H9 (cell line): Measurements from ENCODE around the gene MGRN1. TPM values are rescaled to one million over a fixed set of nuclear protein-coding genes. Genes with fewer than 3 reads are reported as not detected.

Experiments
- DNase-seq: peaks from one replicate; pipeline ENCODE4 v3.0.0-alpha.2; 2017
- H2AFZ ChIP-seq: one replicate; pipeline ENCODE4 v1.6.1; 2013; ENCODE audit warnings: mild to moderate bottlenecking, low read length, control low read depth, moderate library complexity
- H2AK5ac ChIP-seq: 2 replicates; pipeline ENCODE4 v1.6.1; 2013; ENCODE audit warnings: low read length, control low read depth, mixed read lengths; ENCODE audit not compliant: insufficient read length
- H2BK120ac ChIP-seq: one replicate; pipeline ENCODE4 v1.6.1; 2013; ENCODE audit warnings: low read depth, mild to moderate bottlenecking, low read length, control low read depth, inconsistent platforms; ENCODE audit not compliant: poor library complexity, severe bottlenecking
- H2BK12ac ChIP-seq: 2 replicates; pipeline ENCODE4 v1.6.1; 2013; ENCODE audit warnings: low read length, control low read depth, mixed read lengths, low read depth; ENCODE audit not compliant: insufficient read length
- H2BK15ac ChIP-seq: 2 replicates; pipeline ENCODE4 v1.6.1; 2013; ENCODE audit warnings: low read depth, low read length, control low read depth
- H2BK20ac ChIP-seq: one replicate; pipeline ENCODE4 v1.6.1; 2013; ENCODE audit warnings: low read depth, mild to moderate bottlenecking, low read length, control low read depth, inconsistent platforms; ENCODE audit not compliant: poor library complexity, severe bottlenecking
- H2BK5ac ChIP-seq: 2 replicates; pipeline ENCODE4 v1.6.1; 2013; ENCODE audit warnings: low read length, control low read depth, mixed read lengths; ENCODE audit not compliant: insufficient read length
- H3K14ac ChIP-seq: 2 replicates; pipeline ENCODE4 v1.6.1; 2013; ENCODE audit warnings: low read length, control low read depth; ENCODE audit not compliant: insufficient read depth
- H3K18ac ChIP-seq: 2 replicates; pipeline ENCODE4 v1.6.1; 2013; ENCODE audit warnings: low read depth, mild to moderate bottlenecking, mixed read lengths, low read length, control low read depth; ENCODE audit not compliant: insufficient read length
- H3K23ac ChIP-seq: 2 replicates; pipeline ENCODE4 v1.6.1; 2013; ENCODE audit warnings: low read length, control low read depth, mixed read lengths, low read depth; ENCODE audit not compliant: insufficient read length
- H3K23me2 ChIP-seq: 2 replicates; pipeline ENCODE4 v1.6.1; 2013; ENCODE audit warnings: low read depth, mild to moderate bottlenecking, mixed read lengths, low read length, control low read depth; ENCODE audit not compliant: insufficient read length, poor library complexity, severe bottlenecking
- H3K27ac ChIP-seq: 2 replicates; pipeline ENCODE4 v1.5.1; 2013; ENCODE audit warnings: low read length, control low read depth, mixed read lengths, low read depth; ENCODE audit not compliant: insufficient read length
- H3K27me3 ChIP-seq: 2 replicates; pipeline ENCODE4 v1.6.1; 2013; ENCODE audit warnings: low read length, control low read depth, inconsistent platforms; ENCODE audit not compliant: insufficient read depth
- H3K4ac ChIP-seq: 2 replicates; pipeline ENCODE4 v1.6.1; 2013; ENCODE audit warnings: low read depth, mild to moderate bottlenecking, control low read depth, inconsistent platforms, low read length, moderate library complexity
- H3K4me1 ChIP-seq: 2 replicates; pipeline ENCODE4 v1.6.1; 2013; ENCODE audit warnings: low read length, control low read depth, inconsistent platforms; ENCODE audit not compliant: insufficient read depth
- H3K4me2 ChIP-seq: 2 replicates; pipeline ENCODE4 v1.6.1; 2013; ENCODE audit warnings: low read length, control low read depth, mixed read lengths; ENCODE audit not compliant: insufficient read length, insufficient read depth
- H3K56ac ChIP-seq: 2 replicates; pipeline ENCODE4 v1.6.1; 2013; ENCODE audit warnings: low read depth, mild to moderate bottlenecking, mixed read lengths, low read length, control low read depth; ENCODE audit not compliant: insufficient read length
- H3K79me1 ChIP-seq: 2 replicates; pipeline ENCODE4 v1.6.1; 2013; ENCODE audit warnings: low read depth, mild to moderate bottlenecking, moderate library complexity, low read length, control low read depth, inconsistent platforms; ENCODE audit not compliant: insufficient read depth, poor library complexity, severe bottlenecking
- H3K79me2 ChIP-seq: 2 replicates; pipeline ENCODE4 v1.6.1; 2013; ENCODE audit warnings: low read length, control low read depth, inconsistent platforms; ENCODE audit not compliant: insufficient read depth
- H3K9ac ChIP-seq: 2 replicates; pipeline ENCODE4 v1.6.1; 2013; ENCODE audit warnings: low read length, control low read depth, mixed read lengths; ENCODE audit not compliant: insufficient read length; ENCODE audit errors: extremely low read depth
- H3K9me3 ChIP-seq: one replicate; pipeline ENCODE4 v1.6.1; 2013; ENCODE audit warnings: low read depth, low read length, inconsistent platforms; ENCODE audit not compliant: control insufficient read depth
- H3T11ph ChIP-seq: one replicate; pipeline ENCODE4 v1.6.1; 2013; ENCODE audit warnings: mild to moderate bottlenecking, low read length, control low read depth, inconsistent platforms
- H4K20me1 ChIP-seq: one replicate; pipeline ENCODE4 v1.6.1; 2013; ENCODE audit not compliant: control insufficient read depth, insufficient read length, insufficient read depth
- H4K5ac ChIP-seq: 2 replicates; pipeline ENCODE4 v1.6.1; 2013; ENCODE audit warnings: low read depth, mild to moderate bottlenecking, mixed read lengths, low read length, control low read depth; ENCODE audit not compliant: insufficient read length
- H4K8ac ChIP-seq: replicated peaks from 2 replicates; pipeline ENCODE4 v1.6.1; 2013; ENCODE audit warnings: low read length, control low read depth, mixed read lengths, low read depth; ENCODE audit not compliant: insufficient read length
- H4K91ac ChIP-seq: 2 replicates; pipeline ENCODE4 v1.6.1; 2013; ENCODE audit warnings: low read depth, mild to moderate bottlenecking, moderate library complexity, mixed read lengths, low read length, control low read depth; ENCODE audit not compliant: insufficient read length
- H3K27ac Mint-ChIP-seq, 3 experiments: 2 replicates in 2 of 3; 3 replicates in 1 of 3; pipeline ENCODE4 v1.8.0; 2020 to 2021; ENCODE audit warnings: mixed read lengths in 3 of 3, mild to moderate bottlenecking in 1 of 3, moderate library complexity in 1 of 3
- H3K27me3 Mint-ChIP-seq: 2 replicates; pipeline ENCODE4 v1.8.0; 2021; ENCODE audit warnings: low read depth, mild to moderate bottlenecking, moderate library complexity, mixed read lengths
- H3K36me3 Mint-ChIP-seq, 3 experiments: 2 replicates in 2 of 3; 3 replicates in 1 of 3; pipeline ENCODE4 v1.8.0; 2020 to 2021; ENCODE audit warnings: low read depth in 3 of 3, mixed read lengths in 3 of 3; ENCODE audit not compliant: insufficient read depth in 1 of 3
- H3K4me1 Mint-ChIP-seq, 2 experiments: 2 replicates each; pipeline ENCODE4 v1.8.0; 2020; ENCODE audit warnings: mixed read lengths in 2 of 2
- H3K4me3 Mint-ChIP-seq, 2 experiments: 2 replicates in 1 of 2; 3 replicates in 1 of 2; pipeline ENCODE4 v1.8.0; 2020 to 2021; ENCODE audit warnings: mild to moderate bottlenecking in 2 of 2, mixed read lengths in 2 of 2, moderate library complexity in 1 of 2
- H3K9me3 Mint-ChIP-seq, 2 experiments: 2 replicates in 1 of 2; 3 replicates in 1 of 2; pipeline ENCODE4 v1.8.0; 2020; ENCODE audit warnings: mild to moderate bottlenecking in 2 of 2, mixed read lengths in 2 of 2, moderate library complexity in 1 of 2
- WGBS: extraction: QIAGEN DNeasy Blood & Tissue Kit; methylation state at CpG from one replicate; pipeline ENCODE4 v1.1.7; 2013; ENCODE audit warnings: missing lambda C conversion rate, low lambda C conversion rate, mixed read lengths; ENCODE audit not compliant: insufficient read length; ENCODE audit errors: extremely low coverage; 5-methylcytosine and 5-hydroxymethylcytosine counted together
- total RNA-seq: library from RNA; stranded (reverse); gene quantifications from 2 replicates; pipeline ENCODE4 v1.2.1, GENCODE V29; 2021
- TF ChIP-seq, protein P1 (sequence below): fragments of 200-600 bp; sonication (generic); conservative IDR thresholded peaks from 3 replicates; pipeline ENCODE4 v1.8.0; 2021; ENCODE audit warnings: antibody characterized with exemption, mild to moderate bottlenecking

The MGRN1 gene
- total RNA-seq, 1 experiment from 2014 or later: 91.6 TPM

DNA sequence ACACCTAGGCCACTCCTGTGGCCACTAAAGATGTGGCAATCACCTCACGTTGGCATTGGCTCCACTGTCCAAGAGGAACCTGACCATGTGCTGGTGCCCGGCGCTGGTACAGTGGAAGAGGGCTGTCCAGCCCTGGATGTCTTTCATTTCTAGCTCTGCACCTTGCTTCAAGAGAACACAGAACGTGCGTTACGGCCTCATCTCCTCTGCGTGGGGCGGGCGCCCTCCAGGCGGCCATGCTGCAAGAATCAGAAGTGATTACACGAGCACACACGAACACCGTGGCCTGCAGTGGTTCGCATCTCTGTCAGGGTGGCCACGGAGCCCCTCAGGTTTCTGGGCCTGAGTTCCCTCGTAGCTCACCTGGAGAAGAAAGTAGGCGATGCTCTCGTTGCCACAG is 102.0 kb downstream of the MGRN1 start:
- Mint-ChIP-seq H3K27ac (peak overlapping the region in 2 of 3 experiments; percentile 57 to 60; a peak in 3 of 7 replicates), H3K4me1 (no peaks in the 10 kb centered on the region), H3K36me3 (peaks cover 8 to 65% (median 49%) of the 10 kb centered on the region in 3 experiments), H3K9me3 (no peaks in the 10 kb centered on the region; a peak in 1 of 5 replicates), H3K4me3 (no peak overlapping the region), H3K27me3 (no peaks in the 10 kb centered on the region)
- Histone ChIP-seq H2BK5ac (no peak overlapping the region), H3K27ac (no peak overlapping the region), H2BK12ac (no peak overlapping the region), H3K14ac (no peak overlapping the region), H3K23ac (no peak overlapping the region), H2BK15ac (no peak overlapping the region), H3K4ac (no peak overlapping the region), H3T11ph (no peak overlapping the region), H2AK5ac (no peak overlapping the region), H3K4me1 (no peaks in the 10 kb centered on the region), H3K9ac (no peak overlapping the region), H2BK20ac (no peak overlapping the region), H3K79me2 (0 out of 2 replicates have a peak, but pooled peaks cover 2% of the 10 kb centered on the region), H3K56ac (no peak overlapping the region), H3K18ac (no peak overlapping the region), H4K91ac (no peak overlapping the region), H4K5ac (no peak overlapping the region), H3K23me2 (no peaks in the 10 kb centered on the region), H4K20me1 (no peaks in the 10 kb centered on the region), H2AFZ (no peak overlapping the region), H3K4me2 (no peak overlapping the region), H3K79me1 (peaks cover 3% of the 10 kb centered on the region), H2BK120ac (no peak overlapping the region), H4K8ac (no peak overlapping the region), H3K9me3 (no peaks in the 10 kb centered on the region), H3K27me3 (no peaks in the 10 kb centered on the region)
- DNase-seq: no peak
- WGBS: no CpG with 5 or more reads among the region's 18 CpGs
- TF ChIP-seq, protein P1, sequence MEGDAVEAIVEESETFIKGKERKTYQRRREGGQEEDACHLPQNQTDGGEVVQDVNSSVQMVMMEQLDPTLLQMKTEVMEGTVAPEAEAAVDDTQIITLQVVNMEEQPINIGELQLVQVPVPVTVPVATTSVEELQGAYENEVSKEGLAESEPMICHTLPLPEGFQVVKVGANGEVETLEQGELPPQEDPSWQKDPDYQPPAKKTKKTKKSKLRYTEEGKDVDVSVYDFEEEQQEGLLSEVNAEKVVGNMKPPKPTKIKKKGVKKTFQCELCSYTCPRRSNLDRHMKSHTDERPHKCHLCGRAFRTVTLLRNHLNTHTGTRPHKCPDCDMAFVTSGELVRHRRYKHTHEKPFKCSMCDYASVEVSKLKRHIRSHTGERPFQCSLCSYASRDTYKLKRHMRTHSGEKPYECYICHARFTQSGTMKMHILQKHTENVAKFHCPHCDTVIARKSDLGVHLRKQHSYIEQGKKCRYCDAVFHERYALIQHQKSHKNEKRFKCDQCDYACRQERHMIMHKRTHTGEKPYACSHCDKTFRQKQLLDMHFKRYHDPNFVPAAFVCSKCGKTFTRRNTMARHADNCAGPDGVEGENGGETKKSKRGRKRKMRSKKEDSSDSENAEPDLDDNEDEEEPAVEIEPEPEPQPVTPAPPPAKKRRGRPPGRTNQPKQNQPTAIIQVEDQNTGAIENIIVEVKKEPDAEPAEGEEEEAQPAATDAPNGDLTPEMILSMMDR: no peak
